GM18511 (cell line): ENCODE measurements around the gene MBD3L4.
"Not testable (repeated sequence)": the region's sequence is repeated elsewhere in the genome, so short reads cannot be mapped to it uniquely, and the experiment has no call there.

Experiments
- ATAC-seq: cut with Tn5 transposase; IDR thresholded peaks from one replicate; pipeline ENCODE4 v1.9.1; 2021; ENCODE audit warnings: mild to moderate bottlenecking, moderate library complexity; ENCODE audit not compliant: unreplicated experiment

MBD3L4 gene

GRCh38 chr19:7051421-7051820 is 11.4 kb upstream of the MBD3L4 start:
- ATAC-seq, result not testable (repeated sequence)

GRCh38 chr19:7049021-7049420 is 9.0 kb upstream of the MBD3L4 start, which contains the start of gene MBD3L2:
Gene MBD3L2, plus strand, starts transcription at chr19:7049321. Its CDS starts 53 bp downstream, at chr19:7049374.
- not testable (repeated sequence) for ATAC-seq

GRCh38 chr19:7041563-7041962 is 1.6 kb upstream of the MBD3L4 start:
- not testable (repeated sequence) for ATAC-seq

GRCh38 chr19:7030278-7030677 is 9.7 kb downstream of the MBD3L4 start, which contains the start of gene MBD3L5:
Gene MBD3L5, plus strand, starts transcription at chr19:7030578. Its CDS starts 34 bp downstream, at chr19:7030612.
- not testable (repeated sequence) for ATAC-seq

- ATAC-seq, result not testable (repeated sequence)
Observed at GRCh38 chr19:7028790-7029189, 11.2 kb downstream of the MBD3L4 start.

- ATAC-seq, result not testable (repeated sequence)
Observed at GRCh38 chr19:7021331-7021730, 18.6 kb downstream of the MBD3L4 start, which contains the start of gene MBD3L2B. Gene MBD3L2B, minus strand, starts transcription at chr19:7021431. Its CDS starts 34 bp downstream, at chr19:7021397.

GRCh38 chr19:7018828-7019227 is 21.2 kb downstream of the MBD3L4 start:
- ATAC-seq, result no peak

- ATAC-seq, result no peak
Observed at GRCh38 chr19:7013678-7014077, 26.3 kb downstream of the MBD3L4 start.

GRCh38 chr19:7010722-7011593 is 29.0 kb downstream of the MBD3L4 start:
- no peak for ATAC-seq

GRCh38 chr19:7007859-7008258 is 32.1 kb downstream of the MBD3L4 start:
- ATAC-seq, result no peak

GRCh38 chr19:7006135-7006704 is 33.8 kb downstream of the MBD3L4 start:
- no peak for ATAC-seq

- no peak for ATAC-seq
Observed at GRCh38 chr19:7004313-7004931, 35.6 kb downstream of the MBD3L4 start.

GRCh38 chr19:7000816-7001215 is 39.2 kb downstream of the MBD3L4 start:
- ATAC-seq, result no peak

GRCh38 chr19:7000333-7000732 is 39.6 kb downstream of the MBD3L4 start:
- ATAC-seq, result no peak

GRCh38 chr19:6999933-7000332 is 40.0 kb downstream of the MBD3L4 start:
- ATAC-seq, result no peak

GRCh38 chr19:6997679-6998445 is 42.1 kb downstream of the MBD3L4 start:
- ATAC-seq, result no peak

- ATAC-seq, result no peak
Observed at GRCh38 chr19:6996810-6997209, 43.2 kb downstream of the MBD3L4 start.

- ATAC-seq, result no peak
Observed at GRCh38 chr19:6995054-6995453, 44.9 kb downstream of the MBD3L4 start.

- no peak for ATAC-seq
Observed at GRCh38 chr19:6988257-6988656, 51.7 kb downstream of the MBD3L4 start.

- no peak for ATAC-seq
Observed at GRCh38 chr19:6987850-6988249, 52.1 kb downstream of the MBD3L4 start.
